Measurements from ENCODE around the gene OR6J1. TPM values are rescaled to one million over a fixed set of nuclear protein-coding genes. Genes with fewer than 3 reads are reported as not detected.
A peak's percentile ranks its signal among the peaks of the same experiment; 100 is the strongest.

The OR6J1 gene
- total and polyA plus RNA-seq, 2 of the 13 experiments (the other 11 are each of a cell fraction or from before 2014, with no cell fraction given): not detected

DNA sequence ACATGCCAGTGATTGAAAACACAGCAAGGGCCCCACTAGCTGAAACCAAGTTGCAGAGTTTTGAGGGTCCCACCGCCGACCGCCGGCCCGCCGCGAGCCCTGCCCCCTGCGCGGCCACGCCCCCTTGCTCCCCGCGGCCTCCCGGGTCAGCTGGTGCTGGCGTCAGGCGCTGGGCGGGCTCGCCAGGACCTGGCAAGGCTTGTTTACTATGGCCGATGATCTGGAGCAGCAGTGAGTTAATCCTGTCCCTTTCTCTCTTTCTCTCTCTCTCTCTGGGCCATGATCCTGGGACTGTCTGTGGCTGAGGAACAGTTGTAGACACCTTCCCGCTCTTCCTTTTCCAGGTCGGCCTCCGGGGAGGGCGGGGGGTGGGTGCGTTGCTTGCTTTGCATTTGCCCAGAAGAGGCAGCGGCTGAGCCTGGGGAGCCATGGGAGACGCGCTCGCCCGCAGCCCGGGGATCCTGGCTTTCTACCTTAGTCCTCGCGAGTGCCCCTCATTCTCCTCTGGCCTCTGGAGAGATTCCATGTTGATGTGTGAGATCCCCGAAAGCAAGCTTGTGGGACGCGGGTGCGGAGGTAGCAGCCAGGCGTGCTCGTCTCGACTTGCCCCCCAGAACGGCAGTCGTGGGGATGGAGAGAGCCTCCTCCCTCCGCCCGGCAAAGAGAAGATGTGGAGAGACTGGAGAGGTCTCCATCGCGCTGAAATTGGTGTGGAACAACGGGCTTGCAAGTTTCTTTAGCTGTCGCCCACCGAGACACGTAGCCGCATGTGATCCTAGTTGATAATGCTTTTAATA is 45.9 kb downstream of the OR6J1 start, which contains the start of gene ABHD4 (continued):
- TF ChIP-seq, protein P1, sequence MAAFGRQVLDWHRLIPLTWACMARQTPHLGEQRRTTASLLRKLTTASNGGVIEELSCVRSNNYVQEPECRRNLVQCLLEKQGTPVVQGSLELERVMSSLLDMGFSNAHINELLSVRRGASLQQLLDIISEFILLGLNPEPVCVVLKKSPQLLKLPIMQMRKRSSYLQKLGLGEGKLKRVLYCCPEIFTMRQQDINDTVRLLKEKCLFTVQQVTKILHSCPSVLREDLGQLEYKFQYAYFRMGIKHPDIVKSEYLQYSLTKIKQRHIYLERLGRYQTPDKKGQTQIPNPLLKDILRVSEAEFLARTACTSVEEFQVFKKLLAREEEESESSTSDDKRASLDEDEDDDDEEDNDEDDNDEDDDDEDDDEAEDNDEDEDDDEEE (CRISPR knock-in tag; IDR thresholded peaks at IDR 0.05): no peak
- TF ChIP-seq NR2F6 (IDR thresholded peaks at IDR 0.05): no peak
- TF ChIP-seq NR2F6 (CRISPR knock-in tag; IDR thresholded peaks at IDR 0.05): peak; percentile 61
- no peak for TF ChIP-seq THYN1 (CRISPR knock-in tag; IDR thresholded peaks at IDR 0.05; ENCODE audit: borderline replicate concordance, low read depth)
- TF ChIP-seq, protein P2, sequence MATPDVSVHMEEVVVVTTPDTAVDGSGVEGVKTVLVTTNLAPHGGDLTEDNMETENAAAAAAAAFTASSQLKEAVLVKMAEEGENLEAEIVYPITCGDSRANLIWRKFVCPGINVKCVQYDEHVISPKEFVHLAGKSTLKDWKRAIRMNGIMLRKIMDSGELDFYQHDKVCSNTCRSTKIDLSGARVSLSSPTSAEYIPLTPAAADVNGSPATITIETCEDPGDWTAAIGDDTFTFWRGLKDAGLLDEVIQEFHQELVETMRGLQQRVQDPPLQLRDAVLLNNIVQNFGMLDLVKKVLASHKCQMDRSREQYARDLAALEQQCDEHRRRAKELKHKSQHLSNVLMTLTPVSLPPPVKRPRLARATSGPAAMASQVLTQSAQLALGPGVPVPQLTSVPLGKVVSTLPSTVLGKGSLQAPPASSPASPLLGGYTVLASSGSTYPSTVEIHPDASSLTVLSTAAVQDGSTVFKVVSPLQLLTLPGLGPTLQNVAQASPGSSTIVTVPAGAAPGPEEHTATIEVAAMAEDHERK (CRISPR knock-in tag; IDR thresholded peaks at IDR 0.05; ENCODE audit: low read depth): no peak; the same call in 1 of the 2 replicates
- TF ChIP-seq ATAD3A (CRISPR knock-in tag; IDR thresholded peaks at IDR 0.05): no peak
- peak; percentile 88 for TF ChIP-seq ZNF430 (CRISPR knock-in tag; IDR thresholded peaks at IDR 0.05)
- no peak for TF ChIP-seq NPAS2 (CRISPR knock-in tag; IDR thresholded peaks at IDR 0.05; ENCODE audit: borderline replicate concordance)
- TF ChIP-seq, protein P3, sequence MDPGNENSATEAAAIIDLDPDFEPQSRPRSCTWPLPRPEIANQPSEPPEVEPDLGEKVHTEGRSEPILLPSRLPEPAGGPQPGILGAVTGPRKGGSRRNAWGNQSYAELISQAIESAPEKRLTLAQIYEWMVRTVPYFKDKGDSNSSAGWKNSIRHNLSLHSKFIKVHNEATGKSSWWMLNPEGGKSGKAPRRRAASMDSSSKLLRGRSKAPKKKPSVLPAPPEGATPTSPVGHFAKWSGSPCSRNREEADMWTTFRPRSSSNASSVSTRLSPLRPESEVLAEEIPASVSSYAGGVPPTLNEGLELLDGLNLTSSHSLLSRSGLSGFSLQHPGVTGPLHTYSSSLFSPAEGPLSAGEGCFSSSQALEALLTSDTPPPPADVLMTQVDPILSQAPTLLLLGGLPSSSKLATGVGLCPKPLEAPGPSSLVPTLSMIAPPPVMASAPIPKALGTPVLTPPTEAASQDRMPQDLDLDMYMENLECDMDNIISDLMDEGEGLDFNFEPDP (CRISPR knock-in tag; conservative IDR thresholded peaks at IDR 0.05): no peak
- TF ChIP-seq, protein P4, sequence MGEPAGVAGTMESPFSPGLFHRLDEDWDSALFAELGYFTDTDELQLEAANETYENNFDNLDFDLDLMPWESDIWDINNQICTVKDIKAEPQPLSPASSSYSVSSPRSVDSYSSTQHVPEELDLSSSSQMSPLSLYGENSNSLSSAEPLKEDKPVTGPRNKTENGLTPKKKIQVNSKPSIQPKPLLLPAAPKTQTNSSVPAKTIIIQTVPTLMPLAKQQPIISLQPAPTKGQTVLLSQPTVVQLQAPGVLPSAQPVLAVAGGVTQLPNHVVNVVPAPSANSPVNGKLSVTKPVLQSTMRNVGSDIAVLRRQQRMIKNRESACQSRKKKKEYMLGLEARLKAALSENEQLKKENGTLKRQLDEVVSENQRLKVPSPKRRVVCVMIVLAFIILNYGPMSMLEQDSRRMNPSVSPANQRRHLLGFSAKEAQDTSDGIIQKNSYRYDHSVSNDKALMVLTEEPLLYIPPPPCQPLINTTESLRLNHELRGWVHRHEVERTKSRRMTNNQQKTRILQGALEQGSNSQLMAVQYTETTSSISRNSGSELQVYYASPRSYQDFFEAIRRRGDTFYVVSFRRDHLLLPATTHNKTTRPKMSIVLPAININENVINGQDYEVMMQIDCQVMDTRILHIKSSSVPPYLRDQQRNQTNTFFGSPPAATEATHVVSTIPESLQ (CRISPR knock-in tag; conservative IDR thresholded peaks at IDR 0.05): 0 out of 2 replicates have a peak, but pooled peaks have one; percentile 39
- 0 out of 2 replicates have a peak, but pooled peaks have one; percentile 7 for TF ChIP-seq SUZ12 (IDR thresholded peaks at IDR 0.05; ENCODE audit: low read depth, low read length)
- TF ChIP-seq, protein P5, sequence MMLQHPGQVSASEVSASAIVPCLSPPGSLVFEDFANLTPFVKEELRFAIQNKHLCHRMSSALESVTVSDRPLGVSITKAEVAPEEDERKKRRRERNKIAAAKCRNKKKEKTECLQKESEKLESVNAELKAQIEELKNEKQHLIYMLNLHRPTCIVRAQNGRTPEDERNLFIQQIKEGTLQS (CRISPR knock-in tag; IDR thresholded peaks at IDR 0.05): 0 out of 2 replicates have a peak, but pooled peaks have one; percentile 21
- peak; percentile 39 for TF ChIP-seq SP2 (CRISPR knock-in tag; IDR thresholded peaks at IDR 0.05)
- TF ChIP-seq, protein P6, sequence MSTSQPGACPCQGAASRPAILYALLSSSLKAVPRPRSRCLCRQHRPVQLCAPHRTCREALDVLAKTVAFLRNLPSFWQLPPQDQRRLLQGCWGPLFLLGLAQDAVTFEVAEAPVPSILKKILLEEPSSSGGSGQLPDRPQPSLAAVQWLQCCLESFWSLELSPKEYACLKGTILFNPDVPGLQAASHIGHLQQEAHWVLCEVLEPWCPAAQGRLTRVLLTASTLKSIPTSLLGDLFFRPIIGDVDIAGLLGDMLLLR (CRISPR knock-in tag; IDR thresholded peaks at IDR 0.05): peak; percentile 48; the same call in 1 of the 2 replicates
- TF ChIP-seq KAT8 (CRISPR knock-in tag; IDR thresholded peaks at IDR 0.05): peak; percentile 71; the same call in 1 of the 2 replicates
- TF ChIP-seq ZNF207 (IDR thresholded peaks at IDR 0.05; ENCODE audit: borderline replicate concordance): no peak
- TF ChIP-seq, protein P7, sequence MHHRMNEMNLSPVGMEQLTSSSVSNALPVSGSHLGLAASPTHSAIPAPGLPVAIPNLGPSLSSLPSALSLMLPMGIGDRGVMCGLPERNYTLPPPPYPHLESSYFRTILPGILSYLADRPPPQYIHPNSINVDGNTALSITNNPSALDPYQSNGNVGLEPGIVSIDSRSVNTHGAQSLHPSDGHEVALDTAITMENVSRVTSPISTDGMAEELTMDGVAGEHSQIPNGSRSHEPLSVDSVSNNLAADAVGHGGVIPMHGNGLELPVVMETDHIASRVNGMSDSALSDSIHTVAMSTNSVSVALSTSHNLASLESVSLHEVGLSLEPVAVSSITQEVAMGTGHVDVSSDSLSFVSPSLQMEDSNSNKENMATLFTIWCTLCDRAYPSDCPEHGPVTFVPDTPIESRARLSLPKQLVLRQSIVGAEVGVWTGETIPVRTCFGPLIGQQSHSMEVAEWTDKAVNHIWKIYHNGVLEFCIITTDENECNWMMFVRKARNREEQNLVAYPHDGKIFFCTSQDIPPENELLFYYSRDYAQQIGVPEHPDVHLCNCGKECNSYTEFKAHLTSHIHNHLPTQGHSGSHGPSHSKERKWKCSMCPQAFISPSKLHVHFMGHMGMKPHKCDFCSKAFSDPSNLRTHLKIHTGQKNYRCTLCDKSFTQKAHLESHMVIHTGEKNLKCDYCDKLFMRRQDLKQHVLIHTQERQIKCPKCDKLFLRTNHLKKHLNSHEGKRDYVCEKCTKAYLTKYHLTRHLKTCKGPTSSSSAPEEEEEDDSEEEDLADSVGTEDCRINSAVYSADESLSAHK (CRISPR knock-in tag; IDR thresholded peaks at IDR 0.05; ENCODE audit: borderline replicate concordance): no peak
- TF ChIP-seq ARNT (IDR thresholded peaks at IDR 0.05): no peak
- TF ChIP-seq ZNF850 (CRISPR knock-in tag; conservative IDR thresholded peaks at IDR 0.05): no peak
- peak; percentile 66; the same call in 1 of the 2 replicates for TF ChIP-seq MXD4 (CRISPR knock-in tag; IDR thresholded peaks at IDR 0.05)
